Measurements from ENCODE around the gene CYP4B1. TPM values are rescaled to one million over a fixed set of nuclear protein-coding genes. Genes with fewer than 3 reads are reported as not detected.

CYP4B1 gene
- total and polyA plus RNA-seq, 7 donors, result 0.23 to 50.3 (median 17.2) TPM

- intact Hi-C loops (cut with DNase I), result no loop called here
These were observed 37.1 kb upstream of the CYP4B1 start for GRCh38 chr1:46761740-46762139.

GRCh38 chr1:46764402-46764801, 34.4 kb upstream of the CYP4B1 start:
- Histone ChIP-seq H3K36me3 (no peaks in the 10 kb centered on the region), H3K27ac (no peak overlapping the region), H3K9me3 (peaks cover 0 to 8% (median under 1%) of the 10 kb centered on the region in 4 donors), H3K4me3 (no peak overlapping the region), H3K27me3 (no peaks in the 10 kb centered on the region), H3K4me1 (no peaks in the 10 kb centered on the region)
- TF ChIP-seq POLR2AphosphoS5 (IDR thresholded peaks at IDR 0.05) (no peak), POLR2A (IDR thresholded peaks at IDR 0.05) (no peak), EP300 (IDR thresholded peaks at IDR 0.05) (no peak)
- DNase-seq, result no peak
- 18 to 57% methylated on average over 2 of the region's 2 CpGs for WGBS, 2 donors
- intact Hi-C loops (cut with DNase I), result no loop called here

More at GRCh38 chr1:46761740-46762139, 37.1 kb upstream of the CYP4B1 start:
- H3K4me3 ChIP-seq, result no peak overlapping the region
- no peak for DNase-seq
- H3K27ac ChIP-seq, result no peak overlapping the region
- no peak for TF ChIP-seq EP300 (IDR thresholded peaks at IDR 0.05)
- no peak for TF ChIP-seq CTCF (IDR thresholded peaks at IDR 0.05)
- TF ChIP-seq POLR2A (IDR thresholded peaks at IDR 0.05), result no peak
- no peak for TF ChIP-seq POLR2AphosphoS5 (IDR thresholded peaks at IDR 0.05)
- H3K9me3 ChIP-seq, result peaks cover 0 to 2% (median 0%) of the 10 kb centered on the region in 4 donors
- no peaks in the 10 kb centered on the region for H3K27me3 ChIP-seq
- H3K36me3 ChIP-seq, result no peaks in the 10 kb centered on the region
- H3K4me1 ChIP-seq, result no peaks in the 10 kb centered on the region

GRCh38 chr1:46767649-46768282, 31.1 kb upstream of the CYP4B1 start:
- Histone ChIP-seq H3K4me1 (no peaks in the 10 kb centered on the region), H3K4me3 (no peak overlapping the region), H3K27ac (no peak overlapping the region), H3K36me3 (no peaks in the 10 kb centered on the region), H3K27me3 (no peaks in the 10 kb centered on the region), H3K9me3 (peaks cover 6 to 28% (median 10%) of the 10 kb centered on the region in 4 donors)
- no peak for DNase-seq
- no peak for TF ChIP-seq CTCF (IDR thresholded peaks at IDR 0.05)
- no peak for TF ChIP-seq POLR2AphosphoS5 (IDR thresholded peaks at IDR 0.05)
- no peak for TF ChIP-seq POLR2A (IDR thresholded peaks at IDR 0.05)
- TF ChIP-seq EP300 (IDR thresholded peaks at IDR 0.05), result no peak
- WGBS, 2 donors, result 77 to 85% methylated on average over 4 of the region's 4 CpGs
- intact Hi-C loops (cut with DNase I), result no loop called here

GRCh38 chr1:46768445-46768844, 30.4 kb upstream of the CYP4B1 start:
- H3K36me3 ChIP-seq, result no peaks in the 10 kb centered on the region
- DNase-seq, result no peak
- no peaks in the 10 kb centered on the region for H3K4me1 ChIP-seq
- intact Hi-C loops (cut with DNase I), result no loop called here
- WGBS, 2 donors, result 84 to 96% methylated on average over 5 of the region's 5 CpGs
- no peak overlapping the region for H3K27ac ChIP-seq
- H3K27me3 ChIP-seq, result no peaks in the 10 kb centered on the region
- H3K9me3 ChIP-seq, result peaks cover 6 to 28% (median 10%) of the 10 kb centered on the region in 4 donors
- TF ChIP-seq CTCF (IDR thresholded peaks at IDR 0.05) (no peak), POLR2AphosphoS5 (IDR thresholded peaks at IDR 0.05) (no peak), POLR2A (IDR thresholded peaks at IDR 0.05) (no peak), EP300 (IDR thresholded peaks at IDR 0.05) (no peak)
- H3K4me3 ChIP-seq, result no peak overlapping the region

- H3K27me3 ChIP-seq, result no peaks in the 10 kb centered on the region
- no peaks in the 10 kb centered on the region for H3K36me3 ChIP-seq
- DNase-seq, result no peak
- intact Hi-C loops (cut with DNase I), result no loop called here
- no peak overlapping the region for H3K27ac ChIP-seq
- no peaks in the 10 kb centered on the region for H3K4me1 ChIP-seq
- TF ChIP-seq POLR2AphosphoS5 (IDR thresholded peaks at IDR 0.05), result no peak
- no peak for TF ChIP-seq EP300 (IDR thresholded peaks at IDR 0.05)
- TF ChIP-seq POLR2A (IDR thresholded peaks at IDR 0.05), result no peak
- no peak for TF ChIP-seq CTCF (IDR thresholded peaks at IDR 0.05)
- peaks cover 6 to 28% (median 10%) of the 10 kb centered on the region in 4 donors for H3K9me3 ChIP-seq
- no peak overlapping the region for H3K4me3 ChIP-seq
These were observed 29.7 kb upstream of the CYP4B1 start for GRCh38 chr1:46769028-46769740.

Data from sigmoid colon (tissue), 7 donors.